ENCODE measurements around the gene ACAD11.
A peak's percentile ranks its signal among the peaks of the same experiment; 100 is the strongest.

ACAD11 gene

GRCh38 chr3:132659365-132660051 is at the start of gene ACAD11:
ACAD11 (minus strand) TSS chr3:132659809; CDS start chr3:132659751, 58 bp downstream.
- Mint-ChIP-seq H3K27me3 (ENCODE audit: low read depth, poor library complexity) (peaks cover 2% of the 10 kb centered on the region), H3K4me3 (peak within 1 kb of the TSS; percentile 95), H3K4me1 (peaks cover 43% of the 10 kb centered on the region), H3K27ac (peak within 1 kb of the TSS; percentile 97), H3K36me3 (ENCODE audit: low read depth) (peaks cover 5% of the 10 kb centered on the region), H3K9me3 (no peaks in the 10 kb centered on the region)
- peak; percentile 68 for DNase-seq
- peak; percentile 65 for TF ChIP-seq CTCF (IDR thresholded peaks at IDR 0.05)

GRCh38 chr3:132703733-132704132 is 44.1 kb upstream of the ACAD11 start:
- no peak for DNase-seq
- Mint-ChIP-seq H3K27ac (no peak overlapping the region), H3K4me3 (no peak overlapping the region), H3K9me3 (no peaks in the 10 kb centered on the region), H3K4me1 (no peaks in the 10 kb centered on the region), H3K27me3 (ENCODE audit: low read depth, poor library complexity) (no peaks in the 10 kb centered on the region), H3K36me3 (ENCODE audit: low read depth) (peaks cover 77% of the 10 kb centered on the region)
- TF ChIP-seq CTCF (IDR thresholded peaks at IDR 0.05) = no peak

- no peak for TF ChIP-seq CTCF (IDR thresholded peaks at IDR 0.05)
- H3K4me1 Mint-ChIP-seq = no peaks in the 10 kb centered on the region
These were observed 35.8 kb upstream of the ACAD11 start for GRCh38 chr3:132695422-132695821.

GRCh38 chr3:132694991-132695390 is 35.4 kb upstream of the ACAD11 start:
- Mint-ChIP-seq H3K36me3 (ENCODE audit: low read depth) (peaks cover 42% of the 10 kb centered on the region), H3K4me1 (no peaks in the 10 kb centered on the region), H3K9me3 (no peaks in the 10 kb centered on the region), H3K27me3 (ENCODE audit: low read depth, poor library complexity) (no peaks in the 10 kb centered on the region), H3K27ac (no peak overlapping the region), H3K4me3 (no peak overlapping the region)
- TF ChIP-seq CTCF (IDR thresholded peaks at IDR 0.05) = no peak
- DNase-seq = no peak

More at GRCh38 chr3:132695422-132695821, 35.8 kb upstream of the ACAD11 start:
- Mint-ChIP-seq H3K27me3 (ENCODE audit: low read depth, poor library complexity) (no peaks in the 10 kb centered on the region), H3K36me3 (ENCODE audit: low read depth) (peaks cover 44% of the 10 kb centered on the region), H3K4me3 (no peak overlapping the region), H3K9me3 (no peaks in the 10 kb centered on the region), H3K27ac (peak overlapping the region; percentile 42)
- DNase-seq = no peak

- TF ChIP-seq CTCF (IDR thresholded peaks at IDR 0.05) = no peak
- Mint-ChIP-seq H3K36me3 (ENCODE audit: low read depth) (peaks cover 51% of the 10 kb centered on the region), H3K4me3 (no peak overlapping the region), H3K4me1 (no peaks in the 10 kb centered on the region), H3K9me3 (no peaks in the 10 kb centered on the region), H3K27ac (no peak overlapping the region), H3K27me3 (ENCODE audit: low read depth, poor library complexity) (no peaks in the 10 kb centered on the region)
- no peak for DNase-seq
These were observed 30.4 kb upstream of the ACAD11 start for GRCh38 chr3:132690040-132690439.

GRCh38 chr3:132682201-132682600 is 22.6 kb upstream of the ACAD11 start:
- peaks cover 55% of the 10 kb centered on the region for H3K36me3 Mint-ChIP-seq (ENCODE audit: low read depth)
- no peak overlapping the region for H3K4me3 Mint-ChIP-seq
- H3K27ac Mint-ChIP-seq = peak overlapping the region; percentile 78
- DNase-seq = no peak
- peaks cover 8% of the 10 kb centered on the region for H3K4me1 Mint-ChIP-seq
- no peaks in the 10 kb centered on the region for H3K27me3 Mint-ChIP-seq (ENCODE audit: low read depth, poor library complexity)
- TF ChIP-seq CTCF (IDR thresholded peaks at IDR 0.05) = no peak
- no peaks in the 10 kb centered on the region for H3K9me3 Mint-ChIP-seq

All from nephron progenitor cell (in vitro differentiated cells).